ENCODE measurements around the gene PDLIM5.
"Not testable (repeated sequence)": the region's sequence is repeated elsewhere in the genome, so short reads cannot be mapped to it uniquely, and the experiment has no call there.

Gene PDLIM5

GRCh38 chr4:94513532-94513931 is 61.8 kb downstream of the PDLIM5 start:
- H3K36me3 ChIP-seq (ENCODE audit: control insufficient read depth, insufficient read depth, low read length); H3K27me3 ChIP-seq (ENCODE audit: control insufficient read depth, insufficient read depth, low read length); H3K4me3 ChIP-seq (ENCODE audit: low read length); H3K27ac ChIP-seq (ENCODE audit: low read depth, low read length); H3K9ac ChIP-seq (ENCODE audit: low read length): not testable (repeated sequence)
- H3K4me1 ChIP-seq (ENCODE audit: control insufficient read depth, insufficient read depth, low read length), result peaks cover 20% of the 10 kb centered on the region

- no peak overlapping the region for H3K4me3 ChIP-seq (ENCODE audit: low read length)
- peaks cover 25% of the 10 kb centered on the region for H3K4me1 ChIP-seq (ENCODE audit: control insufficient read depth, insufficient read depth, low read length)
- H3K9ac ChIP-seq (ENCODE audit: low read length), result no peak overlapping the region
- H3K27ac ChIP-seq (ENCODE audit: low read depth, low read length), result peak overlapping the region; percentile 70
- H3K27me3 ChIP-seq (ENCODE audit: control insufficient read depth, insufficient read depth, low read length), result no peaks in the 10 kb centered on the region
- no peaks in the 10 kb centered on the region for H3K36me3 ChIP-seq (ENCODE audit: control insufficient read depth, insufficient read depth, low read length)
Measured at GRCh38 chr4:94515365-94515764, 63.6 kb downstream of the PDLIM5 start.

- H3K27ac ChIP-seq (ENCODE audit: low read depth, low read length), result peak overlapping the region; percentile 70
- H3K27me3 ChIP-seq (ENCODE audit: control insufficient read depth, insufficient read depth, low read length), result no peaks in the 10 kb centered on the region
- H3K4me3 ChIP-seq (ENCODE audit: low read length), result no peak overlapping the region
- no peak overlapping the region for H3K9ac ChIP-seq (ENCODE audit: low read length)
- H3K4me1 ChIP-seq (ENCODE audit: control insufficient read depth, insufficient read depth, low read length), result peaks cover 25% of the 10 kb centered on the region
- no peaks in the 10 kb centered on the region for H3K36me3 ChIP-seq (ENCODE audit: control insufficient read depth, insufficient read depth, low read length)
Measured at GRCh38 chr4:94516067-94516466, 64.3 kb downstream of the PDLIM5 start.

GRCh38 chr4:94516999-94517398 is 65.3 kb downstream of the PDLIM5 start:
- Histone ChIP-seq H3K9ac (ENCODE audit: low read length) (no peak overlapping the region), H3K4me1 (ENCODE audit: control insufficient read depth, insufficient read depth, low read length) (peaks cover 25% of the 10 kb centered on the region), H3K27ac (ENCODE audit: low read depth, low read length) (peak overlapping the region; percentile 70), H3K4me3 (ENCODE audit: low read length) (no peak overlapping the region), H3K36me3 (ENCODE audit: control insufficient read depth, insufficient read depth, low read length) (no peaks in the 10 kb centered on the region), H3K27me3 (ENCODE audit: control insufficient read depth, insufficient read depth, low read length) (no peaks in the 10 kb centered on the region)

GRCh38 chr4:94517492-94517891 is 65.8 kb downstream of the PDLIM5 start:
- H3K36me3 ChIP-seq (ENCODE audit: control insufficient read depth, insufficient read depth, low read length), result no peaks in the 10 kb centered on the region
- peaks cover 26% of the 10 kb centered on the region for H3K4me1 ChIP-seq (ENCODE audit: control insufficient read depth, insufficient read depth, low read length)
- no peak overlapping the region for H3K4me3 ChIP-seq (ENCODE audit: low read length)
- H3K27me3 ChIP-seq (ENCODE audit: control insufficient read depth, insufficient read depth, low read length), result no peaks in the 10 kb centered on the region
- H3K9ac ChIP-seq (ENCODE audit: low read length), result no peak overlapping the region
- no peak overlapping the region for H3K27ac ChIP-seq (ENCODE audit: low read depth, low read length)

- H3K27ac ChIP-seq (ENCODE audit: low read depth, low read length), result no peak overlapping the region
- H3K4me1 ChIP-seq (ENCODE audit: control insufficient read depth, insufficient read depth, low read length), result peaks cover 28% of the 10 kb centered on the region
- H3K36me3 ChIP-seq (ENCODE audit: control insufficient read depth, insufficient read depth, low read length), result no peaks in the 10 kb centered on the region
- no peak overlapping the region for H3K4me3 ChIP-seq (ENCODE audit: low read length)
- no peak overlapping the region for H3K9ac ChIP-seq (ENCODE audit: low read length)
- no peaks in the 10 kb centered on the region for H3K27me3 ChIP-seq (ENCODE audit: control insufficient read depth, insufficient read depth, low read length)
Measured at GRCh38 chr4:94519019-94519418, 67.3 kb downstream of the PDLIM5 start.

GRCh38 chr4:94519925-94520789 is 68.4 kb downstream of the PDLIM5 start:
- Histone ChIP-seq H3K36me3 (ENCODE audit: control insufficient read depth, insufficient read depth, low read length) (no peaks in the 10 kb centered on the region), H3K27ac (ENCODE audit: low read depth, low read length) (no peak overlapping the region), H3K9ac (ENCODE audit: low read length) (no peak overlapping the region), H3K27me3 (ENCODE audit: control insufficient read depth, insufficient read depth, low read length) (no peaks in the 10 kb centered on the region), H3K4me3 (ENCODE audit: low read length) (no peak overlapping the region), H3K4me1 (ENCODE audit: control insufficient read depth, insufficient read depth, low read length) (peaks cover 30% of the 10 kb centered on the region)

- H3K27ac ChIP-seq (ENCODE audit: low read depth, low read length), result no peak overlapping the region
- no peaks in the 10 kb centered on the region for H3K27me3 ChIP-seq (ENCODE audit: control insufficient read depth, insufficient read depth, low read length)
- no peaks in the 10 kb centered on the region for H3K36me3 ChIP-seq (ENCODE audit: control insufficient read depth, insufficient read depth, low read length)
- peaks cover 17% of the 10 kb centered on the region for H3K4me1 ChIP-seq (ENCODE audit: control insufficient read depth, insufficient read depth, low read length)
- no peak overlapping the region for H3K4me3 ChIP-seq (ENCODE audit: low read length)
- H3K9ac ChIP-seq (ENCODE audit: low read length), result no peak overlapping the region
Measured at GRCh38 chr4:94523033-94523580, 71.4 kb downstream of the PDLIM5 start.

- no peak overlapping the region for H3K9ac ChIP-seq (ENCODE audit: low read length)
- no peak overlapping the region for H3K27ac ChIP-seq (ENCODE audit: low read depth, low read length)
- H3K27me3 ChIP-seq (ENCODE audit: control insufficient read depth, insufficient read depth, low read length), result no peaks in the 10 kb centered on the region
- no peaks in the 10 kb centered on the region for H3K36me3 ChIP-seq (ENCODE audit: control insufficient read depth, insufficient read depth, low read length)
- H3K4me1 ChIP-seq (ENCODE audit: control insufficient read depth, insufficient read depth, low read length), result peaks cover 17% of the 10 kb centered on the region
- H3K4me3 ChIP-seq (ENCODE audit: low read length), result no peak overlapping the region
Measured at GRCh38 chr4:94523617-94524016, 71.9 kb downstream of the PDLIM5 start.

GRCh38 chr4:94525993-94526728 is 74.4 kb downstream of the PDLIM5 start:
- H3K27me3 ChIP-seq (ENCODE audit: control insufficient read depth, insufficient read depth, low read length), result no peaks in the 10 kb centered on the region
- H3K4me3 ChIP-seq (ENCODE audit: low read length), result no peak overlapping the region
- H3K27ac ChIP-seq (ENCODE audit: low read depth, low read length), result peak overlapping the region; percentile 65
- H3K36me3 ChIP-seq (ENCODE audit: control insufficient read depth, insufficient read depth, low read length), result no peaks in the 10 kb centered on the region
- H3K9ac ChIP-seq (ENCODE audit: low read length), result no peak overlapping the region
- peaks cover 11% of the 10 kb centered on the region for H3K4me1 ChIP-seq (ENCODE audit: control insufficient read depth, insufficient read depth, low read length)

- no peaks in the 10 kb centered on the region for H3K36me3 ChIP-seq (ENCODE audit: control insufficient read depth, insufficient read depth, low read length)
- peaks cover 8% of the 10 kb centered on the region for H3K4me1 ChIP-seq (ENCODE audit: control insufficient read depth, insufficient read depth, low read length)
- H3K27ac ChIP-seq (ENCODE audit: low read depth, low read length), result no peak overlapping the region
- H3K4me3 ChIP-seq (ENCODE audit: low read length), result no peak overlapping the region
- H3K27me3 ChIP-seq (ENCODE audit: control insufficient read depth, insufficient read depth, low read length), result no peaks in the 10 kb centered on the region
- no peak overlapping the region for H3K9ac ChIP-seq (ENCODE audit: low read length)
Measured at GRCh38 chr4:94527556-94528233, 76.0 kb downstream of the PDLIM5 start.

GRCh38 chr4:94528792-94529451 is 77.2 kb downstream of the PDLIM5 start:
- H3K36me3 ChIP-seq (ENCODE audit: control insufficient read depth, insufficient read depth, low read length), result no peaks in the 10 kb centered on the region
- H3K9ac ChIP-seq (ENCODE audit: low read length), result no peak overlapping the region
- H3K4me1 ChIP-seq (ENCODE audit: control insufficient read depth, insufficient read depth, low read length), result peaks cover 14% of the 10 kb centered on the region
- no peaks in the 10 kb centered on the region for H3K27me3 ChIP-seq (ENCODE audit: control insufficient read depth, insufficient read depth, low read length)
- H3K4me3 ChIP-seq (ENCODE audit: low read length), result no peak overlapping the region
- H3K27ac ChIP-seq (ENCODE audit: low read depth, low read length), result no peak overlapping the region
